Fibroblast of the aortic adventitia (primary cell): ENCODE measurements around the gene MIB2. TPM values are rescaled to one million over a fixed set of nuclear protein-coding genes. Genes with fewer than 3 reads are reported as not detected.

Experiments used
- DNase-seq: peaks from one replicate; pipeline ENCODE4 v3.0.0-alpha.2; 2010; ENCODE audit warnings: low read depth
- H3K4me3 ChIP-seq: 2 replicates; pipeline ENCODE4 v1.5.1; 2011; ENCODE audit warnings: low read depth, mild to moderate bottlenecking, control low read depth, low read length, moderate library complexity
- CTCF ChIP-seq: IDR thresholded peaks from 2 replicates; pipeline ENCODE4 v1.5.1; 2011; ENCODE audit warnings: mild to moderate bottlenecking, low read length, control low read depth, inconsistent platforms; ENCODE audit not compliant: insufficient read depth
- total RNA-seq: library from RNA; depleted of rRNA; stranded (reverse); fragments of >200 nt; gene quantifications from 2 replicates; pipeline ENCODE4 v1.2.3, GENCODE V29; 2012; ENCODE audit warnings: low replicate concordance

Gene MIB2
- total RNA-seq, 1 donor = 37.7 TPM

GRCh38 chr1:1614954-1615255 is 395 bp upstream of the MIB2 start:
- no peak for TF ChIP-seq CTCF
- no peak for DNase-seq
- peak overlapping the region; percentile 88 for H3K4me3 ChIP-seq

GRCh38 chr1:1616045-1616790 is 918 bp downstream of the MIB2 start:
- DNase-seq = peak; percentile 18

GRCh38 chr1:1616838-1617237 is 1.5 kb downstream of the MIB2 start:
- no peak for TF ChIP-seq CTCF
- DNase-seq = no peak

More at GRCh38 chr1:1616045-1616790, 918 bp downstream of the MIB2 start:
- H3K4me3 ChIP-seq = peak overlapping the region; percentile 88
- no peak for TF ChIP-seq CTCF

GRCh38 chr1:1617516-1617915 is 2.2 kb downstream of the MIB2 start:
- peak overlapping the region; percentile 88 for H3K4me3 ChIP-seq
- no peak for DNase-seq
- TF ChIP-seq CTCF = no peak

More at GRCh38 chr1:1616838-1617237, 1.5 kb downstream of the MIB2 start:
- peak overlapping the region; percentile 88 for H3K4me3 ChIP-seq

- DNase-seq = no peak
- H3K4me3 ChIP-seq = no peak overlapping the region
- TF ChIP-seq CTCF = no peak
Observed at GRCh38 chr1:1617925-1618324, 2.6 kb downstream of the MIB2 start.

GRCh38 chr1:1618396-1619068 is 3.2 kb downstream of the MIB2 start:
- no peak overlapping the region for H3K4me3 ChIP-seq
- no peak for TF ChIP-seq CTCF
- DNase-seq = no peak
